Measurements from ENCODE around the gene HEATR3.

Gene HEATR3

DNA sequence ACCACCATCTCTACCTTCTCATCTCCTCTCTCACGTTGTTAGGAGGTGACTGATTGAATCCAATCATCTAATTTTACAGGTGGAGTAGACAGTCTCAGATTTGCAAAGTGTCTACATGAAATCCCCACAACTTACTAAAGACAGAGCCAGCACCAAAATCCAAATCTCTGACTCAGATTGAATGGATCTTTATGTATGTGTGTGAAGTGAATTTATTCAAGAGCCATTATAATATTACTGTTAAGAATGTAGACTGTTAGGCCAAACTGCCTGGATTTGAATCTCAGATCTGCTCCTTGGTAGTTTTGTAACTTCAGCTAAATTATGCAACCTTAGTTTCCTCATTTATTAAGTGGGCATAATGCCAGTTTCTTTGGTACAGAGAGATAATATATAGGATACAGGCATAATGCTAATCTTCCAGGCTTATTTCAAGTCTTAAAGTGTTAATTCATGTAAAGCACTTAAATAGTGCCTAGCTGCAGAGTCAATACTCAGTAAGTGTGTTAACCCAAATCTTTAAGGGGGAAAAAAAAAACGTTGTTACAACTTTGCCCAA, 28.0 kb upstream of the HEATR3 start:
- Histone ChIP-seq H3K36me3 (ENCODE audit: insufficient read depth, low read length) (peaks cover 21% of the 10 kb centered on the region), H3K4me1 (ENCODE audit: insufficient read depth, low read length) (no peaks in the 10 kb centered on the region), H3K9me3 (ENCODE audit: low read length) (no peaks in the 10 kb centered on the region), H3K27me3 (ENCODE audit: control insufficient read depth in 1 of 2, insufficient read depth in 2 of 2, low read length in 2 of 2) (no peaks in the 10 kb centered on the region), H3K4me3 (ENCODE audit: low read depth in 1 of 2, low read length in 2 of 2) (no peak overlapping the region), H3K27ac (ENCODE audit: low read depth, low read length) (no peak overlapping the region), H3K9ac (ENCODE audit: low read length) (no peak overlapping the region)

DNA sequence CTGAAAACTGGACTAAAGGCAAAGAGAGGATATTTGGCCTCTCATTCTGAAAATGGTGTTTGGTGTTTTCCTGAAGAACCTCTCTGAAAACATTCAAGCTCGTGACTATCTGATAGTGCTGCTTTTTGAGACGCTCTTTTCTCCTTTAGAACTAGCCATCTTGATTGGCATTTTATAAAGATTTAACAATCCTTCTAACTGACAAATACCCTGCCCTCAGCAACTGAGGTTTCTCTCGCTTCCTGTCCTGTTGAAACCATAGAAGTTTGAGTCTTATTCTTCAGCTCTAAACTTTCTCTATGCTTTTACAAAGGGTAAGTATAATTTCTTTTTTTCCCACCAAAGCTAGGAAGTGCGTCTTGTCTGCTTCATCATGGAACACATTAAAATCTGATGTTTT, 27.5 kb upstream of the HEATR3 start:
- Histone ChIP-seq H3K27ac (ENCODE audit: low read depth, low read length) (peak overlapping the region; percentile 63), H3K9me3 (ENCODE audit: low read length) (no peaks in the 10 kb centered on the region), H3K36me3 (ENCODE audit: insufficient read depth, low read length) (peaks cover 21% of the 10 kb centered on the region), H3K27me3 (ENCODE audit: control insufficient read depth in 1 of 2, insufficient read depth in 2 of 2, low read length in 2 of 2) (no peaks in the 10 kb centered on the region), H3K9ac (ENCODE audit: low read length) (no peak overlapping the region), H3K4me1 (ENCODE audit: insufficient read depth, low read length) (no peaks in the 10 kb centered on the region), H3K4me3 (ENCODE audit: low read depth in 1 of 2, low read length in 2 of 2) (no peak overlapping the region)

DNA sequence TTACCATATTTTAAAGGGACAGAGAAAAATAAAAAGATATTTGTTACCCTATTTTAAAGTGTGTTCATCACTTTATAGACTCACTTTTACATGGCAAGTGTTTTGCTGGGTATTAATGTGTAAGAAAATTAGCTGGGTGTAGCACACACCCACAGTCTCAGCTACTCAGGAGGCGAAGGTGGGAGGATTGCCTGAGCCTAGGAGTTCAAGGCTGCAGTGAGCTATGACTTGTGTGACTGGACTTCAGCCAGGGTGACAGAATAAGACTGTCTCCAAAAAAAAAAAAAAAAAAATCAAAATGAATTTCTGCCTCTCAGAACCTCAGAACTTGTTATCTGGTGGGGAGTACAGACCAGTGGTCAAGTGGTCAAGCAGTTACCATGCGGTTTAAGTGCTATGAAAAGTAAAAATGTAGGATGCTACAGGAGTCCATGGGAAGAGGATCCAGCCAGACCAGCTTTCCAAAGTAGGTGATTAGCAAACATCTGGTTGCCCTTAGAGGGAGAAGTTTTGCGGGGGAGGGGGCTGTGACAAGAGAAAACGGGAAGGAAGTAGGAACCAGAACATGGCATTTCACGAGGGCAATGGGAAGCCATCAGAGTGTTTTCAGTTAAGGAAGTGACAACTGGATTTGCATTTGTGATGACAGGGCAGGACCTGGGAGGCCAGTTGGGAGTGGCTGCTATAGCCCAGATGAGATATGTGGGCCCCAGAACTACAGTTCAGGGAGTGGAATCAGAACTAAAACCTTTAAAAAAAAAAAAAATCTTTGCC, 26.8 kb upstream of the HEATR3 start:
- no peaks in the 10 kb centered on the region for H3K27me3 ChIP-seq (ENCODE audit: control insufficient read depth in 1 of 2, insufficient read depth in 2 of 2, low read length in 2 of 2)
- no peak overlapping the region for H3K9ac ChIP-seq (ENCODE audit: low read length)
- no peaks in the 10 kb centered on the region for H3K4me1 ChIP-seq (ENCODE audit: insufficient read depth, low read length)
- H3K36me3 ChIP-seq (ENCODE audit: insufficient read depth, low read length): peaks cover 19% of the 10 kb centered on the region
- H3K27ac ChIP-seq (ENCODE audit: low read depth, low read length): peak overlapping the region; percentile 63
- H3K4me3 ChIP-seq (ENCODE audit: low read depth in 1 of 2, low read length in 2 of 2): no peak overlapping the region
- H3K9me3 ChIP-seq (ENCODE audit: low read length): no peaks in the 10 kb centered on the region

DNA sequence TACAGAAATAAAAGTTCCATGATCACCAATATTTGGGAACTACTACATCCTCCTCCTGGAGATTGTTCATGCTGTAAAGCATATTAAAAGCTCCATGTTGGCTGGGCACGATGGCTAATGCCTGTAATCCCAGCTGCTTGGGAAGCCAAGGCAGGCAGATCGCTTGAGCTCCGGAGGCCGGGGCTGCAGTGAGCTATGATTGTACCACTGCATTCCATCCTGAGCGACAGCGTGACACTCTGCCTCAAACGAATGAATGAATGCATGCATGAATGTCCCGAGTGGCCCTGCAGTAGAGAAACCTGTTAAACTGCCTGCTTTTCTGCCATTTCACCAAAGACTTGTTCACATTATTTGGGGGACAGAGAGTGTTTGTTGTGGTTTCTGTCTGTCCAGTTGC, 25.8 kb upstream of the HEATR3 start:
- no peaks in the 10 kb centered on the region for H3K27me3 ChIP-seq (ENCODE audit: control insufficient read depth in 1 of 2, insufficient read depth in 2 of 2, low read length in 2 of 2)
- no peaks in the 10 kb centered on the region for H3K4me1 ChIP-seq (ENCODE audit: insufficient read depth, low read length)
- no peak overlapping the region for H3K4me3 ChIP-seq (ENCODE audit: low read depth in 1 of 2, low read length in 2 of 2)
- H3K36me3 ChIP-seq (ENCODE audit: insufficient read depth, low read length): peaks cover 11% of the 10 kb centered on the region
- H3K9ac ChIP-seq (ENCODE audit: low read length): no peak overlapping the region
- H3K27ac ChIP-seq (ENCODE audit: low read depth, low read length): no peak overlapping the region
- no peaks in the 10 kb centered on the region for H3K9me3 ChIP-seq (ENCODE audit: low read length)

DNA sequence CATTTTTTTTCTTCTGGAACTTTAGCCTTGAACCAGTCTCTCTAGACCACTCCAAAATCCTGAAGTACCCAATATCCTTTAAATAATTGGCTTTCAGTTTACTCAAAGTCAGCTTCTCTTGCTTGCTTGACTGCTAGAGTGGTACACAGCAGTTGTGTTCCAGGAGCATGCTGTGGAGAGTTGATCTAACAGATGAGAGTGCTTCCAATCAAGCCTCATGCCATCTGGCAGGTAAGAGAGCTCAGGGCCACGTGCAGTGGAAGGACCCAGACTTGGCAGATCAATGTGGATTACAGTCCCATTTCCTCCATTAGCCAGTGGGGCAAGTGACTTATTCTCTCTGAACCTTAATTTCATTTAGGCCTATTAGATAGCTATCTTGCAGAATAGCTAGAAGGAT, 25.1 kb upstream of the HEATR3 start:
- Histone ChIP-seq H3K4me1 (ENCODE audit: insufficient read depth, low read length) (no peaks in the 10 kb centered on the region), H3K4me3 (ENCODE audit: low read depth in 1 of 2, low read length in 2 of 2) (no peak overlapping the region), H3K9ac (ENCODE audit: low read length) (no peak overlapping the region), H3K36me3 (ENCODE audit: insufficient read depth, low read length) (peaks cover 11% of the 10 kb centered on the region), H3K27me3 (ENCODE audit: control insufficient read depth in 1 of 2, insufficient read depth in 2 of 2, low read length in 2 of 2) (no peaks in the 10 kb centered on the region), H3K9me3 (ENCODE audit: low read length) (no peaks in the 10 kb centered on the region), H3K27ac (ENCODE audit: low read depth, low read length) (no peak overlapping the region)

DNA sequence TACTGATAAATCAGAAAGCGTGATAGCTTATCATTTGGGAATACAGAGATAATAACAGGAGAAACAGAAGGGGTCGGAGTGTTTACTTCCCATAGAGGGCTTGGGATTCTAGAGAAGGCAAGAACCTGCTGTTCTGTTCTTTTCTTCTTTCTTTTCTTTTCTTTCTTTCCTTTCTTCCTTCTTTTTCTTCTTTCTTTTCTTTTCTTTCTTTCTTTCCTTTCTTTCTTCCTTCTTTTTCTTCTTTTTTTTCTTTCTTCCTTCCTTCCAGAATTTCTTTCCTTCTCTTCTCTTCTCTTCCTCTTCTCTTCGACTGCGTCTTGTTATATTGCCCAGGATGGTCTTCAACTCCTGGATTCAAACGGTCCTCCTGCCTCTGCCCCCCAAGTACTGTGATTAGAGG, 22.4 kb upstream of the HEATR3 start:
- no peak overlapping the region for H3K9ac ChIP-seq (ENCODE audit: low read length)

DNA sequence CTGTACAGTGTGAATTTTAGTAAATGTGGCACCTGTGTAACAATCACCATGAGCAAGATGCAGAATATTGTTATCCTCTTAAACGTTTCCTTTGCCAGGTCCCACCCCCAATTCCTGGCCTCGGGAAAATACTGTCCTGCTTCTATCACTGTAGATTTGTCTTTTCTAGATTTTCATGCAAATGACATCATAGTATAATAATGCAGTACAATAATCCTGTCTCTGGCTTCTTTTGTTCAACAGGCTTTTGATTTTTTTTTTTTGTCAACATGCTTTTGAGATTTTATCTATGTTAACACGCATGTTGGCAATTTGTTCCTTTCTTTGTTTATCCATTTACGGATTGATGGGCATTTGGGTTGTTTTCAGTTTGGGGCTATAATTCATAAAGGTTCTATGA, 20.4 kb upstream of the HEATR3 start:
- no peak overlapping the region for H3K27ac ChIP-seq (ENCODE audit: low read depth, low read length)
- H3K36me3 ChIP-seq (ENCODE audit: insufficient read depth, low read length): no peaks in the 10 kb centered on the region
- no peak overlapping the region for H3K4me3 ChIP-seq (ENCODE audit: low read depth in 1 of 2, low read length in 2 of 2)
- no peaks in the 10 kb centered on the region for H3K4me1 ChIP-seq (ENCODE audit: insufficient read depth, low read length)
- H3K9me3 ChIP-seq (ENCODE audit: low read length): no peaks in the 10 kb centered on the region
- no peak overlapping the region for H3K9ac ChIP-seq (ENCODE audit: low read length)
- H3K27me3 ChIP-seq (ENCODE audit: control insufficient read depth in 1 of 2, insufficient read depth in 2 of 2, low read length in 2 of 2): no peaks in the 10 kb centered on the region

More for the DNA sequence above, 22.4 kb upstream of the HEATR3 start:
- H3K4me1 ChIP-seq (ENCODE audit: insufficient read depth, low read length): no peaks in the 10 kb centered on the region
- no peaks in the 10 kb centered on the region for H3K36me3 ChIP-seq (ENCODE audit: insufficient read depth, low read length)
- H3K27ac ChIP-seq (ENCODE audit: low read depth, low read length): no peak overlapping the region
- no peaks in the 10 kb centered on the region for H3K27me3 ChIP-seq (ENCODE audit: control insufficient read depth in 1 of 2, insufficient read depth in 2 of 2, low read length in 2 of 2)
- H3K4me3 ChIP-seq (ENCODE audit: low read depth in 1 of 2, low read length in 2 of 2): no peak overlapping the region
- H3K9me3 ChIP-seq (ENCODE audit: low read length): no peaks in the 10 kb centered on the region

DNA sequence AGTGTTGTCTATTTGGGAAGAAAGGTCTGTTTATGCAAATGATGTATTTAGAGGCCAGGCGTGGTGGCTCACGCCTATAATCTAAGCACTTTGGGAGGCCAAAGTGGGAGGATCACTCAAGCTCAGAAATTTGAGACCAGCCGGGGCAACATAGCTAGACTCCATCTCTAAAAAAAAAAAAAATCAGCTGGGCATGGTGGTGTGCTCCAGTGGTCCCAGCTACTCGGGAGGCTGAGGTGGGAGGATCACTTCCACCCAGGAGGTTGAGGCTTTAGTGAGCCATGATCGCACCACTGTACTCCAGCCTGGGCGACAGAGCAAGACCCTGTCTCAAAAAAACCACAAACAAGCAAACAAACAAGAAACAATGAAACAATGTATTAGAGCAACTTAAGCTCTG, 18.9 kb upstream of the HEATR3 start:
- no peak overlapping the region for H3K27ac ChIP-seq (ENCODE audit: low read depth, low read length)
- no peaks in the 10 kb centered on the region for H3K9me3 ChIP-seq (ENCODE audit: low read length)
- no peak overlapping the region for H3K9ac ChIP-seq (ENCODE audit: low read length)
- no peak overlapping the region for H3K4me3 ChIP-seq (ENCODE audit: low read depth in 1 of 2, low read length in 2 of 2)
- no peaks in the 10 kb centered on the region for H3K36me3 ChIP-seq (ENCODE audit: insufficient read depth, low read length)
- no peaks in the 10 kb centered on the region for H3K27me3 ChIP-seq (ENCODE audit: control insufficient read depth in 1 of 2, insufficient read depth in 2 of 2, low read length in 2 of 2)
- no peaks in the 10 kb centered on the region for H3K4me1 ChIP-seq (ENCODE audit: insufficient read depth, low read length)

DNA sequence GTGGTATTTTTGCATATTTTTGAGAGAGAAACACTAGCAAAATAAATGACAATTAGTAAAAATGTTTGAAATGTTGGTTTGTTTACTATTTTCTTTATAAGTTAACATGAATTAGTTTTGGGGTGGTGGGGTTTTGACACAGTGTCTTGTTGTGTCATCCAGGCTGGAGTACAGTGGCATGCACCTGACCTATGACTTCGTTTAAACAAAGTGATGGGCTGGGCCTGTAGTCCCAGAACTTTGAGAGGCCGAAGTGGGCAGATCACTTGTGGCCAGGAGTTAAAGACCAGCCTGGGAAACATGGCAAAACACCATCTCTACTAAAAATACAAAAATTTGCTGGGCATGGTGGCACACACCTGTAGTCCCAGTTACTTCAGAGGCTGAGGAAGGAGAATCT, 17.9 kb upstream of the HEATR3 start:
- no peak overlapping the region for H3K27ac ChIP-seq (ENCODE audit: low read depth, low read length)
- H3K36me3 ChIP-seq (ENCODE audit: insufficient read depth, low read length): no peaks in the 10 kb centered on the region
- no peaks in the 10 kb centered on the region for H3K4me1 ChIP-seq (ENCODE audit: insufficient read depth, low read length)
- H3K27me3 ChIP-seq (ENCODE audit: control insufficient read depth in 1 of 2, insufficient read depth in 2 of 2, low read length in 2 of 2): no peaks in the 10 kb centered on the region
- no peak overlapping the region for H3K9ac ChIP-seq (ENCODE audit: low read length)
- H3K9me3 ChIP-seq (ENCODE audit: low read length): no peaks in the 10 kb centered on the region
- no peak overlapping the region for H3K4me3 ChIP-seq (ENCODE audit: low read depth in 1 of 2, low read length in 2 of 2)

DNA sequence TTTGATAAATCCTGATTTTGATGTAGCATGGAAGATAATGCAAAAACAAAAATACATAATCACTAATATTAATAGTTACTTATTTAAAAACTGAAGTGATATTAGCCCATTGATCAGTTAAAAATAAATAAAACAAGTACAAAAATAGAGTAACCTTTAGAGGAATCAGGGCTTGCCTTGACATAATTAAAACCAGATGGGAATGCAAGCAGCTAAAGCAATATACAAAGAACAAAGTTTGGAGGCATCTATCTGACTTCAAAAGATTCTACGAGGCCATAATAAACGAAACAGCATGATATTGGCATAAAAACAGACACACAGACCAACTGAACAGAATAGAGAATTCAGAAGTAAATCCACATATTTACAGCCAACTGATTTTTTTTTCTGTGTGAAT, 15.0 kb upstream of the HEATR3 start:
- H3K4me3 ChIP-seq (ENCODE audit: low read depth in 1 of 2, low read length in 2 of 2): no peak overlapping the region
- H3K9ac ChIP-seq (ENCODE audit: low read length): no peak overlapping the region
- H3K9me3 ChIP-seq (ENCODE audit: low read length): no peaks in the 10 kb centered on the region
- H3K27ac ChIP-seq (ENCODE audit: low read depth, low read length): no peak overlapping the region
- H3K36me3 ChIP-seq (ENCODE audit: insufficient read depth, low read length): no peaks in the 10 kb centered on the region
- no peaks in the 10 kb centered on the region for H3K4me1 ChIP-seq (ENCODE audit: insufficient read depth, low read length)
- H3K27me3 ChIP-seq (ENCODE audit: control insufficient read depth in 1 of 2, insufficient read depth in 2 of 2, low read length in 2 of 2): no peaks in the 10 kb centered on the region

DNA sequence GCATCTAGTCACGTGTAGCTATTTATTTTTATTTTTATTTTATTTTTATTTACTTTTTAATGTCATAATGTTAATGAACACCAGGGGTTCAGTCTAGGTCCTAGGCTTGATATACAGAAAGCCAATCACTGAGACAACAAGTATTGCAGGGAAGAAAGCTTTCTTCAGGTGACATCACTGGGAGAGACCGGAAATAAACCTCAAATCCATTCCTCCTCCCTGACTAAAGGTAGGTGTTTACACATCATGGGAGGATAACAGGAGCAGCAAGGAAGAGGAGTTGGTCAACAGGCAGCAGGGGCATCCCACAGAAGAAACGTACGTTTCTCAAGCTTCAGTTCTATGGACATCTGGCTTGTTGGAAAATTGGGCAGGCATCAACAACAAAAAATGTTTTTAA, 9.5 kb upstream of the HEATR3 start:
- Histone ChIP-seq H3K4me3 (ENCODE audit: low read depth in 1 of 2, low read length in 2 of 2) (no peak overlapping the region), H3K4me1 (ENCODE audit: insufficient read depth, low read length) (no peaks in the 10 kb centered on the region), H3K36me3 (ENCODE audit: insufficient read depth, low read length) (no peaks in the 10 kb centered on the region), H3K9ac (ENCODE audit: low read length) (no peak overlapping the region), H3K27me3 (ENCODE audit: control insufficient read depth in 1 of 2, insufficient read depth in 2 of 2, low read length in 2 of 2) (no peaks in the 10 kb centered on the region), H3K9me3 (ENCODE audit: low read length) (no peaks in the 10 kb centered on the region), H3K27ac (ENCODE audit: low read depth, low read length) (no peak overlapping the region)
